Measurements from ENCODE around the gene TOR4A.

TOR4A gene

DNA sequence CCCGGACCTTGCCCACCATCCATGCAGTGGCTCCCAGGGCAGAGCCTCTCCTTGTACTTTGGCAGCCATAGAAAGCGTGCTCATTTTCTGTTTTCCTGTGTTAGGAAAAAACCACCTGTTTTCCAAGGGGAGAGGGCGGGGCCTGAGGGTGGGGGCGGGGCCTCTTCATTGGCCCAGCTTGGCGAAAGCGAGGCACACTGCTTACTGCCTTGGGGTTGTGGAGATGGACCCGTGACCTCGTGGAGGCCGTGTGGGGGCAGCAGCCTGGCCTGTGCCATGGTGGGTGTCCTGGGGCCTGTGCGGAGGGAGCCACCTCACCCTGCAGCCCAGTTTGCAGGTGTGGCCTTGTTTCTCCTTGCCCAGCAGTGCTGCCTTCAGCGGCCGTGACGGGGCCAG lies 4.4 kb upstream of the TOR4A start:
- no peak for DNase-seq (ENCODE audit: low spot score)

GRCh38 chr9:137273611-137274320 lies 3.8 kb upstream of the TOR4A start:
- no peak for DNase-seq (ENCODE audit: low spot score)

DNA sequence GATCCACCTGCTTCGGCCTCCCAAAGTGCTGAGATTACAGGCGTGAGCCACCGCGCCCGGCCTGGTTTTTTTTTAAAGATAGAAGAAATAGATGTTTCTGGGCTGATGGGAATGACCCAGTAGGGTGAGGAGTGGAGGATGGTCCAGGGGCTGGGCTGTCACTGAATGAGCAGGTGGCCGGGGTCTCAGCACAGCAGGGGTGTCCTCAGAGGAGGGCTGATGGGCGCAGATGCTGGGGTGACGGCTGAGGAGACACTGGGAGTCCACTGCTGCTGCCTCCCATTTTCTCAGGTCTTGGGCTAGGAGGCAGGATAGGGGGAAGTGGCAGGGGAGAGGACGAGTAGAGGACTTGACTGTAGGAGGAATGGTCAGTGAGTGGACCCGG lies 2.3 kb upstream of the TOR4A start:
- no peak for DNase-seq (ENCODE audit: low spot score)

DNA sequence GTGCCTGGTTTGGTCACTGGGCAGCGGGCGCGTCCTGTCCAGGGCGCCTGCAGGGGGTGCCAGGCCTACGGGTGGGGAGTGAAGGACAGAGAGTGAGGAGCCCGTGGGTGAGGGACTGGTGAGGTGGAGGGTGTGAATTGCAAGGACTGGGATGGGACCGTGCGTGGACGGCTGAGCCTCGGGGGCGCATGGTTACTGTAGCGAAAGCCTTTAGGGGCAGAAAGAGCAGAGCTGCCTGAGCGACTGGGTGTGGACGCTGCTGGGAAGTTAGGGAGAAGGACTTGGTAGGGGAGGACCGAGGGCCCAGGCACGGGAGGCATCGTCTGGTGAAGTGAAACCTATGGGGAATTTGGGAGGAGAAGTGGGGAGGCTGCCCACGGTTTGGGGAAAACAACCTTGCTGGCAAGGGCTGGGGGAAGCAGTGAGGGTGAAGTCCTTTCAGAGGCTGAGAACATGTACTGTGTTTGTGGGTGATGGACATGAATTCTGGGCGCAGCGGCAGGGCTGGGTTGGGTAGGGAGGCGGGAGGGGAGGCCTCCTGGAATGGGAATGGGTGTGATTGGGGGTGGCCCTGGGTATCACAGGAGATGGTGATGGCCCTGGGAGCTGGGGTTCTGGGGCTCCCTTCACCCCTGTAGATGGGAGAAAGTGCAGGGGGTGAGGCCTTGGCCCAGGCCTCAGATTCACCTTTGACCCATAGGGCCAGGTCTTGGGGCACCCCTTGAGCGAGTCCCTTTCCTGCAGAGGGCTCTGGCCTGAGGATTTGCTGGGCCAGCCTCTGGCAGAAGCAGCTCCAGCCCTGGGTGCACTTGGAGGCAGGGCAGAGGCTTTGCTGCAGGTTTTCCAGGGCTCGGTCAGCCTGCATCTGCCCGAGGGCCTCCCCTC lies 1.7 kb upstream of the TOR4A start:
- no peak for DNase-seq (ENCODE audit: low spot score)

DNA sequence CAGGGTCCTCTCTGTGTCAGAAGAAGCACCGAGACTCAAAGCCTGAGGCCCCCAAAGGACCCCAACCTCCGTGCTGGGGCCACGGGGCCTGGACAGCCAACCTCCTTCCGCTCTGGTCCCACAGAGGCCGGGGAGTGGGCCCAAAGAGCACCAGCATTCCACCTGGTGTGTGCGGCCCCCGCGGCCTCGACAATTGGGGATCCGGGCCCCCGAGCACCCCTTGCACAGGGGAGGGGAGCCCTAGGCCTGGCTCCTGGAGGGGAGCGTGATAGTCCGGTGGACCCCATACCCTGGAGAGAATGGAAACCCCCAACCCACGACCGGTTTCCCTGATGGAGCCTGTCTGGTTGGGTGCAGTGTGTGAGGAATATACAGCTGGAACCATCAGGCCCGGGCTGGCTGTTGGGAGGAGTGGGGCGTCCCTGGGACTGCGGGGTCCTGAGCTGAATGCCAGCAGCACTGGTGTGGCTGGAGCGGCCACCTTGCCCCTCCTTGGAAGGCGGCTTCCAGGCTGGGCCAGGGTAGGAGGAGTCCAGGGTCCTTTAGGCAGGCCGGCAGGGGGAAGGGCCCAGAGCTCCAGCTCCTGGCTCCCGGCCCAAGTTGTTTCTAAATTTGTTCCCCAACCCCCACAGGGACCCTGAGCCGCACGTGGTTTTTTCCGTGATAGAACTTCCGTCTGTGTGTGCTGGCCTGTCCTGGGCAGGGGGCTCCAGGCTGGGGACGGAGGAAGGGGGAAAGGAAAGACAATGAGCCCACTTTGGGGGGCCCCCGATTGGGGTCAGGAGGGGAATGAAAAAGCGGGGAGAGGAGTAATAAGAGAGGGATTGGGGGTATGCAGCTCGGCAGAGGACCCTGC lies 825 bp upstream of the TOR4A start:
- DNase-seq (ENCODE audit: low spot score), result no peak

- DNase-seq (ENCODE audit: low spot score), result no peak
Measured at GRCh38 chr9:137278061-137278701, 655 bp downstream of the TOR4A start.

DNA sequence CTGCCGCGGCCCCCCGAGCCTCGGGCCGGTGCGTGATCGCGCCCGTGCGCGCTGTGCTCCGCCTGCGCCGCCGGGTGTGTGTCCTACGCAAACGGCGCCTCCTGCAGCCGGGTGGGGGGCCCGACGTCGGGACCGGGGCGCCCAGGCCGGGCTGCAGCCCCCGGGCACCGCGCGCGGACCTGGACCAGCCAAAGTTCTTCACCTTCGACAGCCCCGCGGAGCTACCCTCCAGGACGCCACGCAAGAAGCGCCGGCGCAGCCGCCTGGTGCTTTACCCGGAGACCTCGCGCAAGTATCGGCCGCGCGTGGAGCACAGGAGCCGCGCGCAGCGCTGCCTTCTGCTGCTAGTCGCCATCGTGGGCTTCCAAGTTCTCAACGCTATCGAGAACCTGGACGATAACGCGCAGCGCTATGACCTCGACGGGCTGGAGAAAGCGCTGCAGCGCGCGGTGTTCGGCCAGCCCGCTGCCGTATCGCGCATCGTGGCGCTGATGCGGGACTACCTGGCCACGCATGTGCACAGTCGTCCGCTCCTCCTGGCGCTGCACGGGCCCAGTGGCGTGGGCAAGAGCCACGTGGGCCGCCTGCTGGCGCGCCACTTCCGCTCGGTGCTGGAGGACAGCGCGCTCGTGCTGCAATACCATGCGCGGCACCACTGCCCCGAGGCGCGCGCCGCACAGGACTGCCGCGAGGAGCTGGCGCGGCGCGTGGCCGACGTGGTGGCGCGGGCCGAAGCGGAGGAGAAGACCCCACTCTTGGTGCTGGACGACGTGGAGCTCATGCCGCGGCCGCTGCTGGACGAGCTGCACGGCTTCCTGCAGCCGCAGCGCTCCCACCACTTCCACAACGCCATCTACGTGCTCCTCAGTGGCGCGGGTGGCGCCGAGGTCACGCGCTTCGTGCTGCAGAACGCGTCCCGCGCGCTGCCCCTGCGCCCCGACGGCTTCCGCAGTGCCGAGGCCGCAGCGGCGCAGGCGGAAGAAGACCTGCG lies 1.5 kb downstream of the TOR4A start:
- no peak for DNase-seq (ENCODE audit: low spot score)

- DNase-seq (ENCODE audit: low spot score), result no peak
Measured at GRCh38 chr9:137279741-137280473, 2.4 kb downstream of the TOR4A start.

- DNase-seq (ENCODE audit: low spot score), result no peak
Measured at GRCh38 chr9:137280474-137281344, 3.2 kb downstream of the TOR4A start.

- no peak for DNase-seq (ENCODE audit: low spot score)
Measured at GRCh38 chr9:137281345-137282116, 4.0 kb downstream of the TOR4A start.

GRCh38 chr9:137286975-137287383 lies 9.5 kb downstream of the TOR4A start:
- no peak for DNase-seq (ENCODE audit: low spot score)

DNA sequence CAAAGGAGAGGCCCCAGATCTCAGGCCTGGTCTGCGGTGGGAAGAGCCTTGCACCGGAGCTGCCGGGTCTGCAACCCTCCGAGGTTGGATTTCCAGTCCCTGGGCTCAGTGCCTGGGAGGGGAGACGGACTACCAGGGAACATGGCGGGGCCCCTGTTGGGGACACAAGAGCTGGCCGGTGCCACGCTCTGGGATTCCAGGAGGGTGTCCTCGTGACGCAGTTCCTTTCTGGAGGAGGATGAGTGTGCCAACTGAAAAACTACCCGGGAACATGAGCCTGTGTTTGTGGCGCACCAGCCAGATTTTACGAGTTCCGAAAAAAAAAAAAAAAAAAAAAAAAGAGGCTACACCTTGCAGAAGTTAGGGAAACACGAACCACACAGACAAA lies 15.6 kb downstream of the TOR4A start:
- no peak for DNase-seq (ENCODE audit: low spot score)

DNA sequence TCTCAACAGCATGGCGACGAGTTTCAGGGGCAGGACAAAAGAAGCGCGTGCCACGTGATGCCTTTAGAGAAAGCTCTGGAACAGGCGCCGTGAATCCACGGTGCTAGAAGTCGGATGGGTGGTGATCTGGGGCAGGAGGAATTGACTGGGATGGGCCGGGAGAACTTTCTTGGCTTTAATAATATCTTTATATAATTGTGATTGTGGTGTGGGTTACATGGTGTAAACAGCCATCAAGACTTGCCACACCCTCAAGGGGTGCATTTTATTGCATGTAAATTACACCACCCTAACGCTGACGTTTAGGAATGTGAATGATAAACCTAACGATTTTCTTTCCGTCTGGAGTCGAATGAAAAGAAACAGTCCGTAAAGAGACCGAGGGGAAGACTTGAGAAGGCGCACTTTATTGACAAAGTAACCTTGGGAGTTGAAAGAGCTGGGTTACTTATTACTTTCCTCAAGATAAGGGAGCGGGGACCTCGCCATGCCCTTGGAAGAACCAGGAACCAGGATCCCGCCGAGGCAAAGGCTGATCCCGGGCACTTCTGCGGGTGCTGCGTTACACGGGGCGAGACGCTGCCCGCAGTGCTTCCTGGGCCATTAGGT lies 16.1 kb downstream of the TOR4A start:
- DNase-seq (ENCODE audit: low spot score), result no peak

DNA sequence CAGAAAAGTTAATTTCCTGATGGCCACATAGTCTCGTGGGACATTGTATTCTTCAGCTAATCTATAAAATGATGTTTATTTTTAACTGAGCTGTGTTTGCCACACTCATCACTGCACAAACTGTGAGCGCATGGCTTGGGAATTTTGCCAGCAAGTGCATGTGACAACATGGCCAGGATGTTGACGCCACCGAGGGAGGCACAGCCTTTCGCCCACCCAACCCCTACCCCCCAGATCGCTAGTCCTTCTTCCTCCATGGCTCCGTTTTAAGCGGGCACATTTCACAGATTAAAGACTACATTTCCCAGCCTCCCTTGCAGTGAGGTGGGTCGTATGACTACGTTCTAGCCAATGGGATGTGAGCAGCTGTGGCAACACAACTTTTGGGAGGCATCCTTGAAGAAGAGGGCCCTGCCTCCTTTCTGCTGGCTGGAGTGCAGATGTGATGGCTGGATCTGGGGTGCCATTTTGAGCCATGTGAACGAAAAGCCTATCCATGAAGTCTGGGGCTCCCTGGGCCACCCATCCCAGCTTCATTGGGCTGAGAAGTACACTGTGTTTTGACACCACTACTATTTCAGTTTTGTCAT lies 16.7 kb downstream of the TOR4A start:
- no peak for DNase-seq (ENCODE audit: low spot score)

GRCh38 chr9:137294681-137295237 lies 17.2 kb downstream of the TOR4A start:
- no peak for DNase-seq (ENCODE audit: low spot score)

- peak; percentile 14 for DNase-seq (ENCODE audit: low spot score)
Measured at GRCh38 chr9:137295238-137295811, 17.8 kb downstream of the TOR4A start.
